Activated B cell treated with CpG ODN at 0.5 μM for 24 hours (primary cell): ENCODE data around the gene MYO5C. TPM values are rescaled to one million over a fixed set of nuclear protein-coding genes. Genes with fewer than 3 reads are reported as not detected.

ENCODE experiments used
- ATAC-seq: fragments of 200-7000 bp; cut with Tn5 transposase; one replicate; pipeline ENCODE4 v1.10.0; 2021; ENCODE audit warnings: low read depth, mild to moderate bottlenecking, moderate library complexity
- CTCF ChIA-PET: fragments of 350-600 bp; sonication (Branson Sonifier 250); formaldehyde crosslinking; loops from one replicate; lab custom pipeline; 2021; ENCODE audit warnings: antibody characterized with exemption; lab: Charles Lee
- POLR2A ChIA-PET: fragments of 350-600 bp; sonication (Branson Sonifier 250); formaldehyde crosslinking; loops from one replicate; lab custom pipeline; 2021; ENCODE audit warnings: antibody characterized with exemption; lab: Charles Lee
- DNase-seq: peaks from one replicate; pipeline ENCODE4 v3.0.0; 2022
- H3K27ac Mint-ChIP-seq: one replicate; pipeline ENCODE4 v1.8.0; 2020; ENCODE audit warnings: mixed read lengths
- H3K27me3 Mint-ChIP-seq: one replicate; pipeline ENCODE4 v1.8.0; 2021; ENCODE audit warnings: mixed read lengths
- H3K36me3 Mint-ChIP-seq: one replicate; pipeline ENCODE4 v1.8.0; 2021; ENCODE audit warnings: low read depth, mixed read lengths
- H3K4me1 Mint-ChIP-seq: one replicate; pipeline ENCODE4 v1.8.0; 2021; ENCODE audit warnings: mixed read lengths
- H3K4me3 Mint-ChIP-seq: one replicate; pipeline ENCODE4 v1.8.0; 2020; ENCODE audit warnings: mild to moderate bottlenecking, mixed read lengths
- H3K9me3 Mint-ChIP-seq: one replicate; pipeline ENCODE4 v1.8.0; 2020; ENCODE audit warnings: mixed read lengths
- CTCF ChIP-seq: fragments of 200-600 bp; IDR thresholded peaks from one replicate; pipeline ENCODE4 v1.8.0; 2022; ENCODE audit warnings: antibody characterized with exemption, mild to moderate bottlenecking
- intact Hi-C: fragments of 100-400 bp; cut with micrococcal nuclease; formaldehyde crosslinking; loops from one replicate; pipeline ENCODE4 v1.15.1; 2024
- total RNA-seq: library from RNA; stranded (reverse); gene quantifications from 2 replicates; pipeline ENCODE4 v1.2.3, GENCODE V29; 2022

MYO5C gene
- total RNA-seq, 1 donor from 2014 or later = 3.3 TPM

DNA sequence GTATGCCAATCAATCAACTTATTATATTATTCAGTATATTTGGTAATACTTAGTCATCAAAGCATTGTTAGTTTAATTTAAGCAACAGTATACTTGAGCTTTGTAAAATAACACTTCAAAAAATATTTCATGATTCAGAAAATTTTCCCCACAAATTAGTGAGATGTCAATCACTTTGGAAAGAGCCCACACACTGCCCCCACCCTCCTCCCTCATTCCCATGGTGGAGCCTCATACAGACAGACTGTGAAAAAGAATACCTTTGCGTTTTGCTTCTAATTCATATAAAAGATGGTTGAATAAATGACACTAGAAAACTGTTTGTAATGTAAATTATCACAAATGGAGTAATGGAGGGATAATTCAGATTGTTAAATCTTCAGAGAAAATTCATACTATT is 43.3 kb upstream of the MYO5C start:
- H3K4me1 Mint-ChIP-seq = no peaks in the 10 kb centered on the region
- TF ChIP-seq CTCF = no peak
- H3K9me3 Mint-ChIP-seq = no peaks in the 10 kb centered on the region
- peaks cover 60% of the 10 kb centered on the region for H3K36me3 Mint-ChIP-seq
- no peak overlapping the region for H3K27ac Mint-ChIP-seq
- ATAC-seq = no peak
- CTCF ChIA-PET = no interaction called here
- H3K27me3 Mint-ChIP-seq = no peaks in the 10 kb centered on the region
- intact Hi-C loops = no loop called here
- POLR2A ChIA-PET = interaction anchor here (0.6 kb wide), 1 partner anchor 375 kb away, joined by 4 read pairs; no protein-coding TSS in a partner anchor
- H3K4me3 Mint-ChIP-seq = no peak overlapping the region
- DNase-seq = no peak

DNA sequence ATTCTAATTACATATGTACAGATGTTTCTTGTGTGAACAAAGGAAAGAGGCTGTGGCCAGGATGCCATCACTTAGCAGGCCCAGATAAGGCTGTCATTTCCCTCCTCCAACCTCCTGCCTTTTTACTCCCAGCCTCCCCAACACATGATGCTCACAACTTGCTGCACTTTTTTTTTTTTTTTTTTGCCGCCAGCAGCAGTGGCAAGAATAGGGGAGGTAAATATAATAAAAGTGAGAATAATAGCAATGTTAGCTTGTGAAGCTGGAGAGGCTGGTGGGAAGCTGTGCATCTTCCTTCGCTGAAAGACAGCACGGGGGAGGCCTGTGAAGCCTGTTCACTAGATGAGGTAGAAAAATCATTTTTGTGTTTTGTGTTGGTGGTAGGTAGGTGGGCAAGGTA is 42.5 kb upstream of the MYO5C start:
- no peak overlapping the region for H3K27ac Mint-ChIP-seq
- ChIA-PET POLR2A (no interaction called here), CTCF (no interaction called here)
- no peak for DNase-seq
- H3K36me3 Mint-ChIP-seq = peaks cover 58% of the 10 kb centered on the region
- H3K9me3 Mint-ChIP-seq = no peaks in the 10 kb centered on the region
- no peaks in the 10 kb centered on the region for H3K27me3 Mint-ChIP-seq
- intact Hi-C loops = no loop called here
- no peak for TF ChIP-seq CTCF
- H3K4me1 Mint-ChIP-seq = no peaks in the 10 kb centered on the region
- no peak overlapping the region for H3K4me3 Mint-ChIP-seq
- no peak for ATAC-seq

DNA sequence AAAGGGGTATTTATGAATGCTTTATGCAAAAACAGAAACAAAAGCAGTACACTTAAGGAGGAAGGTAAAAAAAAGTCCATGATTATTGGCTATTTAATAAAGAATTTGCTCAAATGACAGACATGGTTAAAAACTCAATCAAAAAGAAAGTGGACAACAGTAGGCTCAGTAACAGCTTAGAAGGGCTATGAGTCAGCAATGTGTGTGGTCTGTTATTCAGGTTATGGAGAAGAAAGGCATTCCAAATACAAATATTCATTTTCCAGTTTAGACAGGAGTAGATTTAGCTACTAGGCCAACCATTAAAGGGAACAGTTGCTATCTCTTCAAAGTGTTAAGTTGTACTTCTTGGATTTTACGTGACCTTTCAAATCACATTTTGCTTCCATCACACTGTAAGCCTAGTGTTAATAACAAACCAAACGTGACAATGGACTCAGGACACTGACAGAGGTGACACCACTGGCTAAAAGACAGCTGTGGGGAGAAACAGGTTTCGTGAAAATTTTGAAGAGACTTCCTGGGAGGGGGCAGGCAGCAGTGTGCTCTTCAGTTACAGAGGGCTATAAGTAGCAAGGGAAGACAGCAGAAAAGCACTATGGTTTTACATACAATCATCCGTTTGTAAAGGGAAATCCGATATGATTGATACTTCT is 41.7 kb upstream of the MYO5C start:
- ChIA-PET POLR2A (no interaction called here), CTCF (no interaction called here)
- H3K36me3 Mint-ChIP-seq = peaks cover 53% of the 10 kb centered on the region
- H3K27ac Mint-ChIP-seq = no peak overlapping the region
- intact Hi-C loops = no loop called here
- H3K9me3 Mint-ChIP-seq = no peaks in the 10 kb centered on the region
- no peak overlapping the region for H3K4me3 Mint-ChIP-seq
- DNase-seq (no peak), ATAC-seq (no peak)
- H3K4me1 Mint-ChIP-seq = peaks cover 1% of the 10 kb centered on the region
- TF ChIP-seq CTCF = no peak
- no peaks in the 10 kb centered on the region for H3K27me3 Mint-ChIP-seq

DNA sequence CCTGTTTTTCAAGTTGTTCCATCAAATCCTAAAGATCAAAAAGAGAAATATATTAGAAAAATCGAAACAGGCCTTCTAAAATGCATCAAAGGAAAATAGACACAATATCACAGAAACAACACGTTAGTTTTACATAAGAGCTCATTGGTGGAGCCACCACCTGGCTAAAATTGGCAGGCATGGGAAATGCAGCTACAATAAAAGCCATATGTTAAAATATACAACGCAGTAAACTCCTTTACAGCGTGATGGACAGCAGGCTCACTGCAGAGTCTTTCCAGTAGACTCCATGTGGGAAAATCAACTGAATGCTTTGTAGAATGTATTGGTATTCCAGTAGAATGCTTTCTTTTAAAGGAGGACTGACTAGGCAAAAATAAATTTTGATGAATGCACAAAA is 40.9 kb upstream of the MYO5C start:
- intact Hi-C loops = loop anchor here (1.0 kb wide), 1 partner anchor 80 kb away; no protein-coding TSS in a partner anchor
- CTCF ChIA-PET = interaction anchor here (0.7 to 1.5 kb wide), 4 partner anchors 74 to 399 kb away, joined by 3 to 4 read pairs (median 3); no protein-coding TSS in a partner anchor
- no peak overlapping the region for H3K4me3 Mint-ChIP-seq
- POLR2A ChIA-PET = no interaction called here
- no peaks in the 10 kb centered on the region for H3K27me3 Mint-ChIP-seq
- H3K4me1 Mint-ChIP-seq = peaks cover 8% of the 10 kb centered on the region
- ATAC-seq (no peak), DNase-seq (no peak)
- peaks cover 49% of the 10 kb centered on the region for H3K36me3 Mint-ChIP-seq
- no peak for TF ChIP-seq CTCF
- no peak overlapping the region for H3K27ac Mint-ChIP-seq
- H3K9me3 Mint-ChIP-seq = no peaks in the 10 kb centered on the region

DNA sequence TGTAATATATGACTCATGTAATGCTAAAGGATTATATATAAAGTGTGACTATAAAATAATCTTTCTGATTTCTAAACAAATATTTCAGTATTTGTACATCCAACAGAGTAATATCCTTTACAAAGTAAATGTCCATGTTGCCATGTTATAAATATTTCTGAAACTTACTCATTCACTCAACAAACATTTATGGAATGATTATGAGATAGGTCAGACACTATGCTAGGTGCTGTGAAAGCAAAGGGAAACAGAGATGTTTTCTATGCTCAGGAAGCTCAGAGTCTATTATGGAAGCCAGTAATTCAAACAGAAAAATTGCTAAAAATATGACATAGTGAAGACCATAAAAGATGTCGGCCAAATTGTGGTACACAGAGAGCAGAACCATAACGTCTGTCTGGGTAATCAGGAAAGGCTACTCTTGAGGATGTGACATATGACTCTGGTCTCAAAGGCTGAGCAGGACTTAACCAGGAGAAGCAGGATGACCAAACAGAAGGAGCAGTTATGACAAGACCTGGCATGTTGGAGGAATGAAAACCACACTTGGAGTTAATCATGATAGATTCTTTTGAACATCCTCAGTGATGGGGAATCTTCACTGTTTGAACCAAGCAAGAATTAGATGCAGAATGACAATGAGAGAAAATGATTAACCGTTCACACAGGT is 39.0 kb upstream of the MYO5C start:
- Mint-ChIP-seq H3K4me1 (peaks cover 13% of the 10 kb centered on the region), H3K9me3 (no peaks in the 10 kb centered on the region), H3K27me3 (no peaks in the 10 kb centered on the region), H3K27ac (no peak overlapping the region), H3K4me3 (no peak overlapping the region), H3K36me3 (peaks cover 44% of the 10 kb centered on the region)
- TF ChIP-seq CTCF = no peak
- CTCF ChIA-PET = no interaction called here
- ATAC-seq (no peak), DNase-seq (no peak)
- POLR2A ChIA-PET = interaction anchor here (0.7 kb wide), 1 partner anchor 118 kb away, joined by 11 read pairs; no protein-coding TSS in a partner anchor
- intact Hi-C loops = loop anchor here (5.0 kb wide), 1 partner anchor 273 kb away; no protein-coding TSS in a partner anchor
